ENCODE data around the gene SHQ1.

- TF ChIP-seq CTCF (conservative IDR thresholded peaks at IDR 0.05; ENCODE audit: low read depth in 2 of 2) (no peak), ZNF114 (CRISPR knock-in tag; IDR thresholded peaks at IDR 0.05) (no peak), EZH2 (IDR thresholded peaks at IDR 0.05; ENCODE audit: low read depth, unreplicated experiment) (no peak), EZH2phosphoT487 (IDR thresholded peaks at IDR 0.05; ENCODE audit: unreplicated experiment) (no peak), STAT1 (IDR thresholded peaks at IDR 0.05; ENCODE audit: unreplicated experiment) (no peak), POLR2AphosphoS5 (IDR thresholded peaks at IDR 0.05; ENCODE audit: low read depth) (no peak), CREB1 (CRISPR knock-in tag; IDR thresholded peaks at IDR 0.05; ENCODE audit: low read depth) (no peak), NANOG (IDR thresholded peaks at IDR 0.05; ENCODE audit: borderline replicate concordance) (peak; percentile 13; the same call in 1 of the 2 replicates), ZNF331 (CRISPR knock-in tag; IDR thresholded peaks at IDR 0.05; ENCODE audit: low read depth) (no peak), JUNB (IDR thresholded peaks at IDR 0.05; ENCODE audit: unreplicated experiment) (no peak)
- TF ChIP-seq, protein P1, sequence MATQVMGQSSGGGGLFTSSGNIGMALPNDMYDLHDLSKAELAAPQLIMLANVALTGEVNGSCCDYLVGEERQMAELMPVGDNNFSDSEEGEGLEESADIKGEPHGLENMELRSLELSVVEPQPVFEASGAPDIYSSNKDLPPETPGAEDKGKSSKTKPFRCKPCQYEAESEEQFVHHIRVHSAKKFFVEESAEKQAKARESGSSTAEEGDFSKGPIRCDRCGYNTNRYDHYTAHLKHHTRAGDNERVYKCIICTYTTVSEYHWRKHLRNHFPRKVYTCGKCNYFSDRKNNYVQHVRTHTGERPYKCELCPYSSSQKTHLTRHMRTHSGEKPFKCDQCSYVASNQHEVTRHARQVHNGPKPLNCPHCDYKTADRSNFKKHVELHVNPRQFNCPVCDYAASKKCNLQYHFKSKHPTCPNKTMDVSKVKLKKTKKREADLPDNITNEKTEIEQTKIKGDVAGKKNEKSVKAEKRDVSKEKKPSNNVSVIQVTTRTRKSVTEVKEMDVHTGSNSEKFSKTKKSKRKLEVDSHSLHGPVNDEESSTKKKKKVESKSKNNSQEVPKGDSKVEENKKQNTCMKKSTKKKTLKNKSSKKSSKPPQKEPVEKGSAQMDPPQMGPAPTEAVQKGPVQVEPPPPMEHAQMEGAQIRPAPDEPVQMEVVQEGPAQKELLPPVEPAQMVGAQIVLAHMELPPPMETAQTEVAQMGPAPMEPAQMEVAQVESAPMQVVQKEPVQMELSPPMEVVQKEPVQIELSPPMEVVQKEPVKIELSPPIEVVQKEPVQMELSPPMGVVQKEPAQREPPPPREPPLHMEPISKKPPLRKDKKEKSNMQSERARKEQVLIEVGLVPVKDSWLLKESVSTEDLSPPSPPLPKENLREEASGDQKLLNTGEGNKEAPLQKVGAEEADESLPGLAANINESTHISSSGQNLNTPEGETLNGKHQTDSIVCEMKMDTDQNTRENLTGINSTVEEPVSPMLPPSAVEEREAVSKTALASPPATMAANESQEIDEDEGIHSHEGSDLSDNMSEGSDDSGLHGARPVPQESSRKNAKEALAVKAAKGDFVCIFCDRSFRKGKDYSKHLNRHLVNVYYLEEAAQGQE (IDR thresholded peaks at IDR 0.05; ENCODE audit: unreplicated experiment) = no peak
These were observed 81.4 kb downstream of the SHQ1 start for GRCh38 chr3:72766866-72767265.
